ENCODE results near the gene GYS1.
"Not testable (repeated sequence)": the region's sequence is repeated elsewhere in the genome, so short reads cannot be mapped to it uniquely, and the experiment has no call there.

GRCh38 chr19:49029749-49030148, 36.6 kb upstream of the GYS1 start:
- TF ChIP-seq, protein P1, sequence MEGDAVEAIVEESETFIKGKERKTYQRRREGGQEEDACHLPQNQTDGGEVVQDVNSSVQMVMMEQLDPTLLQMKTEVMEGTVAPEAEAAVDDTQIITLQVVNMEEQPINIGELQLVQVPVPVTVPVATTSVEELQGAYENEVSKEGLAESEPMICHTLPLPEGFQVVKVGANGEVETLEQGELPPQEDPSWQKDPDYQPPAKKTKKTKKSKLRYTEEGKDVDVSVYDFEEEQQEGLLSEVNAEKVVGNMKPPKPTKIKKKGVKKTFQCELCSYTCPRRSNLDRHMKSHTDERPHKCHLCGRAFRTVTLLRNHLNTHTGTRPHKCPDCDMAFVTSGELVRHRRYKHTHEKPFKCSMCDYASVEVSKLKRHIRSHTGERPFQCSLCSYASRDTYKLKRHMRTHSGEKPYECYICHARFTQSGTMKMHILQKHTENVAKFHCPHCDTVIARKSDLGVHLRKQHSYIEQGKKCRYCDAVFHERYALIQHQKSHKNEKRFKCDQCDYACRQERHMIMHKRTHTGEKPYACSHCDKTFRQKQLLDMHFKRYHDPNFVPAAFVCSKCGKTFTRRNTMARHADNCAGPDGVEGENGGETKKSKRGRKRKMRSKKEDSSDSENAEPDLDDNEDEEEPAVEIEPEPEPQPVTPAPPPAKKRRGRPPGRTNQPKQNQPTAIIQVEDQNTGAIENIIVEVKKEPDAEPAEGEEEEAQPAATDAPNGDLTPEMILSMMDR (conservative IDR thresholded peaks at IDR 0.05; ENCODE audit: low read length), result not testable (repeated sequence)
- not testable (repeated sequence) for TF ChIP-seq EZH2phosphoT487 (IDR thresholded peaks at IDR 0.05; ENCODE audit: borderline replicate concordance)

All from Loucy (cell line).